ENCODE measurements around the gene SLC17A9. TPM values are rescaled to one million over a fixed set of nuclear protein-coding genes. Genes with fewer than 3 reads are reported as not detected.

SLC17A9 gene
- total and polyA plus RNA-seq, 2 experiments from 2014 or later = 32.0 to 39.3 TPM

- TF ChIP-seq ZNF114 (CRISPR knock-in tag; IDR thresholded peaks at IDR 0.05) = no peak
Measured at GRCh38 chr20:62976886-62977285, 24.4 kb downstream of the SLC17A9 start (continued).

GRCh38 chr20:62977613-62978560, 25.4 kb downstream of the SLC17A9 start:
- no peak overlapping the region for H3K4me2 ChIP-seq
- H3K79me2 ChIP-seq (replicated peaks; ENCODE audit: insufficient read depth) = no peaks in the 10 kb centered on the region
- no peaks in the 10 kb centered on the region for H3K36me3 ChIP-seq (ENCODE audit: insufficient read depth)
- H4K20me1 ChIP-seq (replicated peaks; ENCODE audit: insufficient read depth) = no peaks in the 10 kb centered on the region
- Mint-ChIP-seq H3K27me3 (ENCODE audit: insufficient read depth, low read depth, poor library complexity) (peaks cover 37% of the 10 kb centered on the region), H3K9me3 (peaks cover 2% of the 10 kb centered on the region; the same call in 1 of the 3 replicates), H3K27ac (no peak overlapping the region), H3K4me1 (peaks cover 44% of the 10 kb centered on the region), H3K36me3 (ENCODE audit: low read depth) (no peaks in the 10 kb centered on the region), H3K4me3 (no peak overlapping the region)
- H3K27me3 ChIP-seq (ENCODE audit: insufficient read depth) = peaks cover 23% of the 10 kb centered on the region
- DNase-seq (ENCODE audit: low spot score) = no peak
- ATAC-seq = no peak
- TF ChIP-seq STAT1 (IDR thresholded peaks at IDR 0.05; ENCODE audit: unreplicated experiment) = no peak
- no peak for TF ChIP-seq ZNF114 (CRISPR knock-in tag; IDR thresholded peaks at IDR 0.05)
- TF ChIP-seq EZH2phosphoT487 (IDR thresholded peaks at IDR 0.05; ENCODE audit: unreplicated experiment) = no peak
- 0 out of 2 replicates have a peak, but pooled peaks cover 11% of the 10 kb centered on the region for H3F3A ChIP-seq (replicated peaks; ENCODE audit: low read depth)
- no peak overlapping the region for H3K27ac ChIP-seq (ENCODE audit: low read depth)
- no peak overlapping the region for H2AFZ ChIP-seq
- no peak overlapping the region for H3K4me3 ChIP-seq
- H3K4me1 ChIP-seq (ENCODE audit: insufficient read depth) = peaks cover 57% of the 10 kb centered on the region
- no peaks in the 10 kb centered on the region for H3K9me2 ChIP-seq (ENCODE audit: insufficient read depth)

- Mint-ChIP-seq H3K36me3 (ENCODE audit: low read depth) (no peaks in the 10 kb centered on the region), H3K4me3 (no peak overlapping the region), H3K9me3 (peaks cover 2% of the 10 kb centered on the region; the same call in 1 of the 3 replicates), H3K27ac (no peak overlapping the region), H3K27me3 (ENCODE audit: insufficient read depth, low read depth, poor library complexity) (peaks cover 32% of the 10 kb centered on the region), H3K4me1 (peaks cover 46% of the 10 kb centered on the region)
- Histone ChIP-seq H3K4me3 (no peak overlapping the region), H3F3A (replicated peaks; ENCODE audit: low read depth) (0 out of 2 replicates have a peak, but pooled peaks cover 11% of the 10 kb centered on the region), H3K79me2 (replicated peaks; ENCODE audit: insufficient read depth) (no peaks in the 10 kb centered on the region), H2AFZ (no peak overlapping the region), H3K9me2 (ENCODE audit: insufficient read depth) (no peaks in the 10 kb centered on the region), H3K4me2 (no peak overlapping the region), H3K27me3 (ENCODE audit: insufficient read depth) (peaks cover 16% of the 10 kb centered on the region), H3K4me1 (ENCODE audit: insufficient read depth) (peaks cover 56% of the 10 kb centered on the region), H3K27ac (ENCODE audit: low read depth) (no peak overlapping the region), H3K36me3 (ENCODE audit: insufficient read depth) (no peaks in the 10 kb centered on the region), H4K20me1 (replicated peaks; ENCODE audit: insufficient read depth) (no peaks in the 10 kb centered on the region)
- no peak for DNase-seq (ENCODE audit: low spot score)
- ATAC-seq = no peak
- TF ChIP-seq NANOG (IDR thresholded peaks at IDR 0.05; ENCODE audit: borderline replicate concordance) (no peak), EZH2phosphoT487 (IDR thresholded peaks at IDR 0.05; ENCODE audit: unreplicated experiment) (no peak), JUNB (IDR thresholded peaks at IDR 0.05; ENCODE audit: unreplicated experiment) (no peak), REST (IDR thresholded peaks at IDR 0.05; ENCODE audit: unreplicated experiment) (no peak), POLR2AphosphoS5 (IDR thresholded peaks at IDR 0.05; ENCODE audit: low read depth) (no peak), ETS1 (IDR thresholded peaks at IDR 0.05) (no peak), STAT1 (IDR thresholded peaks at IDR 0.05; ENCODE audit: unreplicated experiment) (no peak), ZNF114 (CRISPR knock-in tag; IDR thresholded peaks at IDR 0.05) (no peak), ZNF331 (CRISPR knock-in tag; IDR thresholded peaks at IDR 0.05; ENCODE audit: low read depth) (no peak), CREB1 (CRISPR knock-in tag; IDR thresholded peaks at IDR 0.05; ENCODE audit: low read depth) (no peak), CTCF (conservative IDR thresholded peaks at IDR 0.05; ENCODE audit: low read depth in 2 of 2) (no peak), EZH2 (IDR thresholded peaks at IDR 0.05; ENCODE audit: low read depth, unreplicated experiment) (no peak)
Measured at GRCh38 chr20:62978561-62978943, 26.0 kb downstream of the SLC17A9 start.
